Renal cortex interstitium (tissue), 11 donors: ENCODE results near the gene ZNF747. TPM values are rescaled to one million over a fixed set of nuclear protein-coding genes. Genes with fewer than 3 reads are reported as not detected.
"Not testable (repeated sequence)": the region's sequence is repeated elsewhere in the genome, so short reads cannot be mapped to it uniquely, and the experiment has no call there.

Experiments
- DNase-seq, 11 donors: peaks; one replicate each; pipeline ENCODE4 v3.0.0-alpha.2; 2013; ENCODE audit warnings: low read depth in 9 of 11, low spot score in 4 of 11; ENCODE audit errors: extremely low read depth in 1 of 11
- polyA plus RNA-seq, 3 donors: library from polyadenylated mRNA; unstranded; fragments of 120-200 nt; gene quantifications; one replicate each; pipeline ENCODE4 v1.2.1, GENCODE V29; 2013; ENCODE audit not compliant: insufficient read length in 3 of 3

ZNF747 gene
- polyA plus RNA-seq, 3 donors: 9.6 to 10.5 (median 10.1) TPM

GRCh38 chr16:30524575-30525568 lies 9.8 kb downstream of the ZNF747 start:
- no peak for DNase-seq

GRCh38 chr16:30523768-30524574 lies 10.7 kb downstream of the ZNF747 start:
- no peak for DNase-seq

GRCh38 chr16:30522702-30523463 lies 11.8 kb downstream of the ZNF747 start:
- DNase-seq: not testable (repeated sequence)

- DNase-seq: peak in 4 of 11 donors; percentile 22 to 63 (median 54)
These were observed 12.6 kb downstream of the ZNF747 start for GRCh38 chr16:30521873-30522641.

GRCh38 chr16:30521476-30521872 lies 13.2 kb downstream of the ZNF747 start:
- DNase-seq: no peak

- no peak for DNase-seq
These were observed 15.3 kb downstream of the ZNF747 start for GRCh38 chr16:30519120-30520049.

- no peak for DNase-seq
These were observed 16.1 kb downstream of the ZNF747 start for GRCh38 chr16:30518552-30518951.

GRCh38 chr16:30515275-30515674 lies 19.4 kb downstream of the ZNF747 start:
- no peak for DNase-seq

- DNase-seq: no peak
These were observed 23.1 kb downstream of the ZNF747 start for GRCh38 chr16:30511509-30511908.

- DNase-seq: no peak
These were observed 24.2 kb downstream of the ZNF747 start for GRCh38 chr16:30510376-30510938.

- DNase-seq: no peak
These were observed 25.4 kb downstream of the ZNF747 start for GRCh38 chr16:30509081-30509765.

GRCh38 chr16:30503403-30504296 lies 31.0 kb downstream of the ZNF747 start:
- DNase-seq: no peak

GRCh38 chr16:30499284-30499683 lies 35.4 kb downstream of the ZNF747 start:
- no peak for DNase-seq

- DNase-seq: no peak
These were observed 39.9 kb downstream of the ZNF747 start for GRCh38 chr16:30494709-30495108.

- DNase-seq: no peak
These were observed 40.6 kb downstream of the ZNF747 start for GRCh38 chr16:30493941-30494488.
